ENCODE results near the gene DERA. TPM values are rescaled to one million over a fixed set of nuclear protein-coding genes. Genes with fewer than 3 reads are reported as not detected.
"Not testable (repeated sequence)": the region's sequence is repeated elsewhere in the genome, so short reads cannot be mapped to it uniquely, and the experiment has no call there.

The DERA gene
- polyA plus RNA-seq, 3 donors = 43.6 to 49.1 (median 48.2) TPM

GRCh38 chr12:15893260-15893659 is 17.9 kb upstream of the DERA start:
- DNase-seq = no peak

DNA sequence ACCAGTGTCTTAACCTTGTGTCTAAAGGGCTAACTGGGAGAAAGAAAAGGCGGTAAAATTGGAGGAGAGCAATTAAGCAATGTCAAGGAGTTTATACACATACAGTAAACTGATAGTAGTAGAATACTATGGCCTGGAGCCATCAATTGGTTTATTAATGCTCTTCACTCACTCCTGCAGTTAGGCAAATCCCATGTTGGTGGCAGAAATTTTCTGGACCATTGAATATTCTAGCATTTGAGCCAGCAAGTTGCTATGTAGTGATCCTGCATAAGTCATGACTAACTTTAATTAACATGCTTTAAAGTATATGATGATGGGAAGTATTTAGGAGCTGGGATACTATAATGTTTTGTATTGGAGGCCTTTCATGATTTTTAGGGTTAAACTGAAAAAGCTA is 14.3 kb upstream of the DERA start:
- DNase-seq = no peak

DNA sequence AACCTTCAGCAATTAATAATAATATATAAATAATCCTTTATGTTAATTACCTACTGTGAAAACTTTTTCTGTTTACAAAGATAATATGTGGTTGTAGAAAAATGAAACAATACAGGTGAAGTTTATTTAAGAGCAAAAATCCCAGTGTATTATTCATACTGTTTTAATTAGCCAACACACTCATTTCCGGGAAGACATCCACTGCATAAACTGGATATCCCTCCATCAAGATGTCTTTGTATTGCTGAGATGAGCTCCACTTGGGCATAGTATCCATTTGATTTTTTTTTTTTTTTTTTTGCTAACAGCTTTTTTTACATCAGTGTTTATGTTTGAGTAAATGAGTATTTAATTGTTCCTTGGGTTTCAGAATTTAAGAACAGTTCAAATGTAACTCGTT is 13.7 kb upstream of the DERA start:
- no peak for DNase-seq

DNA sequence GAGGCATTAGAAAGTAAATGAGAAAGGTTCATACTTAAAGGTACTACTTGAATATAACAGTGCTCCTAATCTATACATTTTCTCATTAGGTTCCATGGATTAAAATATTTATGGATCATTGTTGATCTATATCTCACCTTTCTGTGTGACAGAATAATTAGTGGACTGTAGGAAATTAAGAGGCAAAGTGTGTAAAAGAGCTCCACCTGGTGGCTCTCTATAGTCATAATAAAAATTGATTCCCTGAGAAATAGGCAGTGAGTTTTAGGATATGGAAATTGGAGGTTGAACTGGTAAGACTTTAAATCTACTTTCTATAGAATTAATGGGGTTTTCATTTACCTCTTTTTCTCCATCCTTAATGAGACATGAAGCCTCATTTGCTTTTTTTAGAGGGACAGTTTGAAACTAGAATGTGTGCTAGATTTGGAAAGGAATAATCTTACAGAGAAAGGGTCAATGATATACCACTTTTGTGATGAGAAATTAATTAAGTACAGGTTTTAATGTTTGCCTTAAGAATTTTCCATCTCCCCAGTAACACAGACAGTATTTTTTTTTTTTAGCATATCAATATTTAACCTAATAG is 11.8 kb upstream of the DERA start:
- DNase-seq = no peak

DNA sequence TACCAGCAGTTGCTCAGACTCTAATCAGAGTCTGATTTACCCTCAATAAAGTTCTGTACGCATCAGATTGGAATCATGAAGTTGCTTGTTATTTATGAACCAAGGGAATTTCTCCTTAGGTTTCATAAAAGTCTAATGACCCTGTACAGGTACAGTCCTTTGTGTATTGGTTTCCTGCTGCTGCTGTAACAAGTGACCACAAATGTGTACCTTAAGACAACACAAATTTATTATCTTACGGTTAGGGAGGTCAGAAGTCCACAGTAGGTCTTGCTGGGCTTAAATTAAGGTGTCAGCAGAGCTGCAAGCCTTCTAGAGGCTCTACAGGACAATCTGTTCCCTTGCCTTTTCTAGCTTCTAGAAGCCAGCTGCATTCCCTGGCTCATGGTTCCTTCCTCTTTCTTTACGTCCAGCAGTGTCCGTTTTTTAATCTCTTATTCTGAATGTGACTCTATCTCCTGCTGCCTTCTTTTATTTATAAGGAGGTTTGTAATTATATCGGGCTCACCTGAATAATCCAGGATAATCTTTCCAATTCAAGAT is 6.7 kb upstream of the DERA start:
- no peak for DNase-seq

- DNase-seq = no peak
Observed at GRCh38 chr12:15910468-15910863, 666 bp upstream of the DERA start.

- not testable (repeated sequence) for DNase-seq
Observed at GRCh38 chr12:15911931-15912330, 799 bp downstream of the DERA start.

GRCh38 chr12:15914131-15914530 is 3.0 kb downstream of the DERA start:
- not testable (repeated sequence) for DNase-seq

DNA sequence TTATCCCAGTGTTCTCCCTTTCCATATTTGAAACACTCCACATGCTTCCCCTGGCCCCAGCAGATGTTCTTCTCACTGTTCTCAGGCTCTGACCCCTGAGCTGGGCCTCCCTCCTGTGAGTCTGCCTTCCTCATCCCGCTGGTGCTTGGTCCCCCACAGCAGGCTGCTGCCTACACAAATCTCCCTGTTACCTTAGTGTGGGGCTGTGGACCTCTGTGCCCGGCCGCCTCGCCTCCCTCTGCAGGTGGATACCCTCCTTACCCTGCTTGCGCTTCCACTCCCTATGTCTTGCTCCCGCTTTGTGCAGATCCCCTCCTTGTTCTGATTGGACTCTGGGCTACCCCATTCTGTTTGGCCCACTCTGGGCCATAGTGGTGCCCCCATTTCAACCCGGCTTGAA is 6.9 kb downstream of the DERA start:
- DNase-seq = no peak

DNA sequence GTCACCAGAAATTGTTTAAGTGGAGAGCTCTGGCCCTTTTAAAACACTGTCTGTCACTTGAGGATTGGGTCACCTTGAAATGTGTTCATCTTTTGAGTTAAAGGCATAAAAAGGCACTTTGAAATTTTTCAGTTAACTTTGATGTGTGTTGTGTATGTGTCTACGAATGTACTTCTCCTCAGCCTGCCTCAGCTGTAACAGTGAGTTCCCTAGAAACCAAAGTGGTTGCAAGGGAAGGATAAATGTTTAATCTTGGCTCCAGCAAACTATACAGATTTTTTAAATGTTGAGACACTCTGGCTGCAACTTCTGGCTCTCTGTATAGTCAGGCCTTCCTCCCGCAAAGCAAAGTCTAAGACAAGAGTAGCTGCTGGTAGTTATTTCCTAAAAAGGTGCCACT is 8.3 kb downstream of the DERA start:
- DNase-seq = no peak

- DNase-seq = no peak
Observed at GRCh38 chr12:15924956-15925355, 13.8 kb downstream of the DERA start.

- DNase-seq = no peak
Observed at GRCh38 chr12:15928346-15928745, 17.2 kb downstream of the DERA start.

- no peak for DNase-seq
Observed at GRCh38 chr12:15928870-15929571, 17.9 kb downstream of the DERA start.

GRCh38 chr12:15931590-15932053 is 20.5 kb downstream of the DERA start:
- DNase-seq = no peak

DNA sequence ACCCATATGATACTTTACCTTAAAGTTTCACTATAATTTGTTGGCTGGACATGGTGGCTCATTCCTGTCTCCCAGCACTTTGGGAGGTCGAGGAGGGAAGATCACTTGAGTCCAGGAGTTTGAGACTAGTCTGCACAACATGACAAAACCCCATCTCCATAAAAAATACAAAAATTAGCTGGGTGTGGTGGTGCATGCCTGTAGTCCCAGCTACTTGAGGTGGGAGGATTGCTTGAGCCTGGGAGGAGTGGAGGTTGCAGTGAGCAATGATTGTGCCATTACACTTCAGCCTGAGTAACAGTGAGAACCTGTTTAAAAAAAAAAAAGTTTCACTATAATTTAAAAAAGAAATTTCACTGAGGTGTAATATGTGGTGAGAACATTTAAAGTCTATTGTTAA is 21.2 kb downstream of the DERA start:
- no peak for DNase-seq

DNA sequence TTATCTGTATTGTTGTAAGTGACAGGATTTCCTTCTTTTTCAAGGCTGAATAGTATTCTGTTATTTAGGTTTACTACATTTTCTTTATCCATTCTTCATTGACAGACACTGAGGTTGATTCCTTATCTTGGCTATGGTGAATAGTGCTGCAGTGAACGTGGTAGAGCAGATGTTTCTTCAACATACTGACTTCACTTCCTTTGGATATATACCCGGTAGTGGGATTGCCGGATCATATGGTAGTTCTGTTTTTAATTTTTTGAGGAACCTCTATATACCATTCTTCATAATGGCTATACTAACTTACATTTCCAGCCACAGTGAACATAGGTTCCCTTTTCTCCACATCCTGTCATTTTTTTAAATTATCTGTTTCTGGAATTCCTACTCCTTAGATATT is 21.8 kb downstream of the DERA start:
- DNase-seq = no peak

GRCh38 chr12:15933751-15934150 is 22.6 kb downstream of the DERA start:
- no peak for DNase-seq

- no peak for DNase-seq
Observed at GRCh38 chr12:15936751-15937150, 25.6 kb downstream of the DERA start.

DNA sequence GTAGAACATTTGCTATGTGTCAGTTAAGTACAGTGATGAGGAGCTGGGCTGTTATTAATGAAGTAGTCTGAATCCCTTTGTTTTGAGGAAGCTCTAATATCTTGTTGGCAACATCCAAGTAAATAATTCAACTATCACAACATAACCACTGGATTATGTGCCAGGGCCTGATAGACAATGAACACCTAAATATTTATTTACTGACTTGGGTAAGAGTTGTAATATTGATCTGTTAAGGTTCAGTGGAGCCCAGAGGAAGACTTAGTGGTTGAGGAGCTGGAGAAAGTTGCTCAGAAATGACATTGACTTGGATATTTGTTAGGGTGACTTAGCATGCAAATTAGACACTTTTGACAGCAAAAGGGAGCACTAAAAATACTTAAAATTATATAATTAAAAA is 26.8 kb downstream of the DERA start:
- DNase-seq = no peak

DNA sequence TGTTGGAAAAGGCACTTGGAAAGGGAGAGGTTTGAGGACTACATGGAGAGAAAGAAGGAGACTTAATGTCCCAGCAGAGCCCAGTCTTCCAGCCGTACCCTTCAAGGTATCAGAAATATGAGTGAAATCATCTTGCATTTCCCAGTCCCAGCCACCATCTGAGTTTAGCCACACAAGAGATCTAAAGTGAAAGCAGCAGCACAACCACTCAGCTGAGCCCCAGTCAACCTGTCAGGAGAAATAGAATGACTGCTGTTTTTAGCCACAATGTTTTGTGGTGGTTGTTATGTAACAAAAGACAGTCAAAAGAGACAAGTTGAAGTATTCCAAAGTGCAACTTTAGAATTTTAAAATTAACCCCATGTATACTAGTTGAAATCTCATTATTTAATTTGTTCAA is 28.0 kb downstream of the DERA start:
- DNase-seq = no peak

- no peak for DNase-seq
Observed at GRCh38 chr12:15942475-15942874, 31.3 kb downstream of the DERA start.

- DNase-seq = not testable (repeated sequence)
Observed at GRCh38 chr12:15943519-15943918, 32.4 kb downstream of the DERA start.

- not testable (repeated sequence) for DNase-seq
Observed at GRCh38 chr12:15948461-15948860, 37.3 kb downstream of the DERA start.

- no peak for DNase-seq
Observed at GRCh38 chr12:15955281-15955680, 44.1 kb downstream of the DERA start.

Data from renal pelvis (tissue), 4 donors.